GM12878 (cell line): Measurements from ENCODE around the gene LRRC30. TPM values are rescaled to one million over a fixed set of nuclear protein-coding genes. Genes with fewer than 3 reads are reported as not detected.

ENCODE experiments used
- ATAC-seq: fragments of 200-7000 bp; cut with Tn5 transposase; 3 replicates; pipeline ENCODE4 v1.9.1; 2020; ENCODE audit warnings: mild to moderate bottlenecking, moderate library complexity
- BruUV-seq: library from RNA; stranded (reverse); fragments of 400-500 nt; replicated peaks from 2 replicates; lab custom pipeline; 2021; lab: Mats Ljungman, UMichigan
- CTCF ChIA-PET: fragments of 300-600 bp; sonication (Branson Sonifier 250); formaldehyde crosslinking; extraction: SDS; loops from one replicate; lab custom pipeline; 2021; ENCODE audit warnings: inconsistent platforms; lab: Yijun Ruan, JAX
- POLR2A ChIA-PET: fragments of 350-600 bp; formaldehyde crosslinking; extraction: SDS; loops from one replicate; lab custom pipeline; 2021; ENCODE audit warnings: inconsistent platforms; lab: Charles Lee
- RAD21 ChIA-PET: fragments of 300-600 bp; sonication (Branson Sonifier 250); formaldehyde crosslinking; loops from one replicate; lab custom pipeline; 2023; ENCODE audit warnings: antibody characterized with exemption; ENCODE audit not compliant: unreplicated experiment; lab: Charles Lee
- SMC1A ChIA-PET: fragments of 300-600 bp; sonication (Branson Sonifier 250); formaldehyde crosslinking; loops from one replicate; lab custom pipeline; 2023; ENCODE audit not compliant: unreplicated experiment, uncharacterized antibody; lab: Charles Lee
- DNase-seq: peaks from one replicate; pipeline ENCODE4 v3.0.0-alpha.2; 2011; ENCODE audit warnings: low read depth, low spot score
- FAIRE-seq: peaks from 3 replicates; lab custom pipeline; 2011; peaks lifted over from hg19 to GRCh38; lab: Jason Lieb, UNC
- H2AFZ ChIP-seq: 2 replicates; pipeline ENCODE4 v1.6.0; 2011; ENCODE audit warnings: low read depth, low read length, control low read depth; ENCODE audit not compliant: control insufficient read depth
- H3K27ac ChIP-seq: 2 replicates; pipeline ENCODE4 v1.5.1; 2011; ENCODE audit warnings: control low read depth; ENCODE audit not compliant: control insufficient read depth, insufficient read depth
- H3K27me3 ChIP-seq, 2 experiments: replicated peaks in 1 of 2; 2 replicates each; pipeline versions ENCODE4 v1.6.0 to v1.6.1; 2011; ENCODE audit warnings: low read length in 1 of 2; ENCODE audit not compliant: control insufficient read depth in 2 of 2, insufficient read depth in 2 of 2
- H3K36me3 ChIP-seq, 2 experiments: 2 replicates each; pipeline ENCODE4 v1.5.1; 2011; ENCODE audit warnings: low read length in 1 of 2; ENCODE audit not compliant: control insufficient read depth in 2 of 2, insufficient read depth in 2 of 2
- H3K4me1 ChIP-seq: 2 replicates; pipeline ENCODE4 v1.6.1; 2011; ENCODE audit warnings: mild to moderate bottlenecking, low read length, moderate library complexity, mixed read lengths; ENCODE audit not compliant: control insufficient read depth, insufficient read depth
- H3K4me2 ChIP-seq: 2 replicates; pipeline ENCODE4 v1.6.0; 2011; ENCODE audit warnings: control low read depth; ENCODE audit not compliant: control insufficient read depth, insufficient read depth
- H3K4me3 ChIP-seq: fragments of 200-600 bp; sonication (generic); 2 replicates; pipeline ENCODE4 v1.5.1; 2016
- H3K79me2 ChIP-seq: 2 replicates; pipeline ENCODE4 v1.6.0; 2011; ENCODE audit warnings: low read length; ENCODE audit not compliant: control insufficient read depth, insufficient read depth
- H3K9ac ChIP-seq: 2 replicates; pipeline ENCODE4 v1.8.0; 2011; ENCODE audit warnings: low read length, control low read depth, mixed read lengths; ENCODE audit not compliant: control insufficient read depth, insufficient read depth
- H3K9me3 ChIP-seq: replicated peaks from 3 replicates; pipeline ENCODE4 v1.5.1; 2011; ENCODE audit warnings: mild to moderate bottlenecking, low read length; ENCODE audit not compliant: control insufficient read depth, insufficient read depth
- H4K20me1 ChIP-seq: 2 replicates; pipeline ENCODE4 v1.6.0; 2011; ENCODE audit not compliant: control insufficient read depth, insufficient read depth
- CEBPB ChIP-seq, 2 experiments: fragments of 150-350 bp in 1 of 2; IDR thresholded peaks; 2 replicates each; pipeline ENCODE4 v1.6.1; 2012 to 2014; ENCODE audit warnings: low read depth in 2 of 2, low read length in 2 of 2, borderline replicate concordance in 1 of 2, inconsistent platforms in 1 of 2
- FOS ChIP-seq: IDR thresholded peaks from 3 replicates; pipeline ENCODE4 v1.6.1; 2011; ENCODE audit warnings: borderline replicate concordance; ENCODE audit not compliant: insufficient read length; ENCODE audit errors: extremely low read depth
- FOXK2 ChIP-seq: fragments of 450-650 bp; IDR thresholded peaks from 2 replicates; pipeline ENCODE4 v1.6.1; 2017; ENCODE audit warnings: mild to moderate bottlenecking, moderate library complexity
- HCFC1 ChIP-seq: fragments of 150-350 bp; IDR thresholded peaks from 2 replicates; pipeline ENCODE4 v1.6.1; 2014; ENCODE audit warnings: low read length
- JUND ChIP-seq: IDR thresholded peaks from 2 replicates; pipeline ENCODE4 v1.6.1; 2012; ENCODE audit warnings: low read depth, mild to moderate bottlenecking, low read length, improper control_type of control experiment, moderate library complexity
- KAT2A ChIP-seq: conservative IDR thresholded peaks from 2 replicates; pipeline ENCODE4 v1.6.1; 2011; ENCODE audit warnings: low read depth, low read length; ENCODE audit not compliant: control insufficient read depth
- KLF5 ChIP-seq: fragments of 450-650 bp; IDR thresholded peaks from 2 replicates; pipeline ENCODE4 v1.6.1; 2014; ENCODE audit warnings: mild to moderate bottlenecking; ENCODE audit not compliant: partially characterized antibody
- NBN ChIP-seq: fragments of 450-650 bp; IDR thresholded peaks from 2 replicates; pipeline ENCODE4 v1.6.1; 2016
- NFYB ChIP-seq: IDR thresholded peaks from 2 replicates; pipeline ENCODE4 v1.6.1; 2011; ENCODE audit warnings: low read depth, mild to moderate bottlenecking, low read length, improper control_type of control experiment, moderate library complexity; ENCODE audit not compliant: insufficient read depth
- SMAD1 ChIP-seq: fragments of 450-650 bp; IDR thresholded peaks from 2 replicates; pipeline ENCODE4 v1.6.1; 2018; ENCODE audit warnings: mild to moderate bottlenecking, low read depth; ENCODE audit not compliant: partially characterized antibody
- SMAD5 ChIP-seq: IDR thresholded peaks from 2 replicates; pipeline ENCODE4 v1.6.1; 2016; ENCODE audit warnings: antibody characterized with exemption, low read depth
- WGBS: methylation state at CpG from one replicate; pipeline ENCODE4 v1.1.6; 2016; ENCODE audit warnings: low lambda C conversion rate; ENCODE audit not compliant: insufficient replicate concordance, insufficient coverage; ENCODE audit errors: missing lambda C conversion rate; 5-methylcytosine and 5-hydroxymethylcytosine counted together
- in situ Hi-C: fragments of 300-500 bp; cut with MboI; formaldehyde crosslinking; loops from 9 replicates; pipeline ENCODE4 v1.14.3; 2018; ENCODE audit warnings: mixed read lengths
- intact Hi-C: fragments of 100-400 bp; cut with micrococcal nuclease; formaldehyde crosslinking; loops from one replicate; pipeline ENCODE4 v1.14.2; 2022; ENCODE audit not compliant: unreplicated experiment
- polyA plus RNA-seq, 11 experiments: library from polyadenylated mRNA; depleted of rRNA in 4 of 11; unstranded in 6 of 11; stranded (reverse) in 5 of 11; fragments of >200 nt; fragmentation: Nextera tagmentation in 4 of 11; fragmentation: Illumina TruSeq in 1 of 11; extraction: Ambion mirVana in 4 of 11; extraction: Trizol in 1 of 11; gene quantifications; 1 replicate in 1 of 11; 2 replicates in 10 of 11; pipeline versions ENCODE4 v1.2.1 to v1.2.3, GENCODE V29; 2011 to 2016; ENCODE audit warnings: inconsistent platforms in 2 of 11, missing spikeins in 2 of 11, low read depth in 1 of 11
- total RNA-seq, 4 experiments: library from RNA; depleted of rRNA in 3 of 4; stranded (reverse); fragments of >200 nt in 3 of 4; fragmentation: Illumina TruSeq in 1 of 4; extraction: Trizol in 1 of 4; gene quantifications; 2 replicates each; pipeline versions ENCODE4 v1.2.1 to v1.2.3, GENCODE V29; 2013 to 2021
- TF ChIP-seq, protein P1 (sequence below): fragments of 450-650 bp; IDR thresholded peaks from 2 replicates; pipeline ENCODE4 v1.6.1; 2018; ENCODE audit warnings: borderline replicate concordance, mild to moderate bottlenecking; ENCODE audit not compliant: partially characterized antibody
- TF ChIP-seq, protein P2 (sequence below): fragments of 450-650 bp; formaldehyde crosslinking; IDR thresholded peaks from 2 replicates; pipeline ENCODE4 v1.4.0; 2020; ENCODE audit warnings: mild to moderate bottlenecking, moderate library complexity
- TF ChIP-seq, protein P3 (sequence below): fragments of 450-650 bp; IDR thresholded peaks from 2 replicates; pipeline ENCODE4 v1.6.1; 2017; ENCODE audit warnings: antibody characterized with exemption, mild to moderate bottlenecking, moderate library complexity

The LRRC30 gene
- total and polyA plus RNA-seq, 10 of the 15 experiments (the other 5 are each of a cell fraction or from before 2014, with no cell fraction given) = not detected

DNA sequence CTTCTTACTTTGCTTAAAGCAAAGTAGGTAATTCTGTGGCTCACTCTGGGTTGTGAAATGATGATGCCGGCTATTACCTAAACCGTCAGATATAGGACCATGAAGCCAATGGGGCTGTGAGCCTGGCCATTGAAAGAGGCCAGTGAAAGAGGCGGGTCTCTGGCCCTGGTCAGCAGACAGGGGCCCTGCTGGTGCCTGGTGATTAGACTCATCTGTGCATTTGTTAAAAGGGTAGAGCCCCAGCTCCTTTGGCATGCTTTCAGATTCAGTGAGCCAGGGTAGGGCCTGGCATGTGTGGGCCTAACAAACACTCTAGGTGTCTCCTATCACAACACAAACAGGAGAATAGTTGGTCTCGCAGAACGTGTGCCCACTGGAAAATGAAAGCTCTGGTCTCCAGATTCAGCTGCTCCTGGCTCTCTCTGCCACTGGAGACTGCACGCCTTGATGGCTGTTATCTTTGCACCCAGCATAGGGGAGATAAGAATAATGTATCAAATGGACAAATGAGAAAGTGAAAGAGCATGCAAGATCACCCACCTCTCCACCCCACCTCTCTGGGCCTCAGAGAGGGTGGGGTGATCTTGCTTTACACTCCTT is 6.9 kb downstream of the LRRC30 start:
- BruUV-seq = no TSS peak
- Histone ChIP-seq H3K27ac (no peak overlapping the region), H3K4me1 (no peaks in the 10 kb centered on the region), H2AFZ (no peak overlapping the region), H3K4me3 (no peak overlapping the region), H3K79me2 (no peaks in the 10 kb centered on the region), H3K4me2 (no peak overlapping the region), H3K36me3 (no peaks in the 10 kb centered on the region), H3K9ac (no peak overlapping the region), H3K9me3 (no peaks in the 10 kb centered on the region), H3K27me3 (no peaks in the 10 kb centered on the region), H4K20me1 (no peaks in the 10 kb centered on the region)
- ChIA-PET CTCF (no interaction called here), RAD21 (no interaction called here), POLR2A (no interaction called here), SMC1A (no interaction called here)
- DNase-seq (no peak), ATAC-seq (no peak), FAIRE-seq (no peak)
- 10% methylated on average over 6 of the region's 6 CpGs for WGBS
- in situ Hi-C loops = no loop called here
- intact Hi-C loops = no loop called here
- TF ChIP-seq NBN = no peak
- TF ChIP-seq, protein P1, sequence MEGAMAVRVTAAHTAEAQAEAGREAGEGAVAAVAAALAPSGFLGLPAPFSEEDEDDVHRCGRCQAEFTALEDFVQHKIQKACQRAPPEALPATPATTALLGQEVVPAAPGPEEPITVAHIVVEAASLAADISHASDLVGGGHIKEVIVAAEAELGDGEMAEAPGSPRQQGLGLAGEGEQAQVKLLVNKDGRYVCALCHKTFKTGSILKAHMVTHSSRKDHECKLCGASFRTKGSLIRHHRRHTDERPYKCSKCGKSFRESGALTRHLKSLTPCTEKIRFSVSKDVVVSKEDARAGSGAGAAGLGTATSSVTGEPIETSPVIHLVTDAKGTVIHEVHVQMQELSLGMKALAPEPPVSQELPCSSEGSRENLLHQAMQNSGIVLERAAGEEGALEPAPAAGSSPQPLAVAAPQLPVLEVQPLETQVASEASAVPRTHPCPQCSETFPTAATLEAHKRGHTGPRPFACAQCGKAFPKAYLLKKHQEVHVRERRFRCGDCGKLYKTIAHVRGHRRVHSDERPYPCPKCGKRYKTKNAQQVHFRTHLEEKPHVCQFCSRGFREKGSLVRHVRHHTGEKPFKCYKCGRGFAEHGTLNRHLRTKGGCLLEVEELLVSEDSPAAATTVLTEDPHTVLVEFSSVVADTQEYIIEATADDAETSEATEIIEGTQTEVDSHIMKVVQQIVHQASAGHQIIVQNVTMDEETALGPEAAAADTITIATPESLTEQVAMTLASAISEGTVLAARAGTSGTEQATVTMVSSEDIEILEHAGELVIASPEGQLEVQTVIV = no peak
- TF ChIP-seq JUND = no peak
- TF ChIP-seq CEBPB (IDR thresholded peaks at IDR 0.05; ENCODE audit: borderline replicate concordance in 1 of 2, low read depth in 2 of 2, low read length in 2 of 2) = no peak
- no peak for TF ChIP-seq SMAD1
- TF ChIP-seq HCFC1 = no peak
- TF ChIP-seq, protein P2, sequence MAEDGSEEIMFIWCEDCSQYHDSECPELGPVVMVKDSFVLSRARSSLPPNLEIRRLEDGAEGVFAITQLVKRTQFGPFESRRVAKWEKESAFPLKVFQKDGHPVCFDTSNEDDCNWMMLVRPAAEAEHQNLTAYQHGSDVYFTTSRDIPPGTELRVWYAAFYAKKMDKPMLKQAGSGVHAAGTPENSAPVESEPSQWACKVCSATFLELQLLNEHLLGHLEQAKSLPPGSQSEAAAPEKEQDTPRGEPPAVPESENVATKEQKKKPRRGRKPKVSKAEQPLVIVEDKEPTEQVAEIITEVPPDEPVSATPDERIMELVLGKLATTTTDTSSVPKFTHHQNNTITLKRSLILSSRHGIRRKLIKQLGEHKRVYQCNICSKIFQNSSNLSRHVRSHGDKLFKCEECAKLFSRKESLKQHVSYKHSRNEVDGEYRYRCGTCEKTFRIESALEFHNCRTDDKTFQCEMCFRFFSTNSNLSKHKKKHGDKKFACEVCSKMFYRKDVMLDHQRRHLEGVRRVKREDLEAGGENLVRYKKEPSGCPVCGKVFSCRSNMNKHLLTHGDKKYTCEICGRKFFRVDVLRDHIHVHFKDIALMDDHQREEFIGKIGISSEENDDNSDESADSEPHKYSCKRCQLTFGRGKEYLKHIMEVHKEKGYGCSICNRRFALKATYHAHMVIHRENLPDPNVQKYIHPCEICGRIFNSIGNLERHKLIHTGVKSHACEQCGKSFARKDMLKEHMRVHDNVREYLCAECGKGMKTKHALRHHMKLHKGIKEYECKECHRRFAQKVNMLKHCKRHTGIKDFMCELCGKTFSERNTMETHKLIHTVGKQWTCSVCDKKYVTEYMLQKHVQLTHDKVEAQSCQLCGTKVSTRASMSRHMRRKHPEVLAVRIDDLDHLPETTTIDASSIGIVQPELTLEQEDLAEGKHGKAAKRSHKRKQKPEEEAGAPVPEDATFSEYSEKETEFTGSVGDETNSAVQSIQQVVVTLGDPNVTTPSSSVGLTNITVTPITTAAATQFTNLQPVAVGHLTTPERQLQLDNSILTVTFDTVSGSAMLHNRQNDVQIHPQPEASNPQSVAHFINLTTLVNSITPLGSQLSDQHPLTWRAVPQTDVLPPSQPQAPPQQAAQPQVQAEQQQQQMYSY (CRISPR knock-in tag) = no peak
- TF ChIP-seq, protein P3, sequence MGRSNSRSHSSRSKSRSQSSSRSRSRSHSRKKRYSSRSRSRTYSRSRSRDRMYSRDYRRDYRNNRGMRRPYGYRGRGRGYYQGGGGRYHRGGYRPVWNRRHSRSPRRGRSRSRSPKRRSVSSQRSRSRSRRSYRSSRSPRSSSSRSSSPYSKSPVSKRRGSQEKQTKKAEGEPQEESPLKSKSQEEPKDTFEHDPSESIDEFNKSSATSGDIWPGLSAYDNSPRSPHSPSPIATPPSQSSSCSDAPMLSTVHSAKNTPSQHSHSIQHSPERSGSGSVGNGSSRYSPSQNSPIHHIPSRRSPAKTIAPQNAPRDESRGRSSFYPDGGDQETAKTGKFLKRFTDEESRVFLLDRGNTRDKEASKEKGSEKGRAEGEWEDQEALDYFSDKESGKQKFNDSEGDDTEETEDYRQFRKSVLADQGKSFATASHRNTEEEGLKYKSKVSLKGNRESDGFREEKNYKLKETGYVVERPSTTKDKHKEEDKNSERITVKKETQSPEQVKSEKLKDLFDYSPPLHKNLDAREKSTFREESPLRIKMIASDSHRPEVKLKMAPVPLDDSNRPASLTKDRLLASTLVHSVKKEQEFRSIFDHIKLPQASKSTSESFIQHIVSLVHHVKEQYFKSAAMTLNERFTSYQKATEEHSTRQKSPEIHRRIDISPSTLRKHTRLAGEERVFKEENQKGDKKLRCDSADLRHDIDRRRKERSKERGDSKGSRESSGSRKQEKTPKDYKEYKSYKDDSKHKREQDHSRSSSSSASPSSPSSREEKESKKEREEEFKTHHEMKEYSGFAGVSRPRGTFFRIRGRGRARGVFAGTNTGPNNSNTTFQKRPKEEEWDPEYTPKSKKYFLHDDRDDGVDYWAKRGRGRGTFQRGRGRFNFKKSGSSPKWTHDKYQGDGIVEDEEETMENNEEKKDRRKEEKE = no peak
- TF ChIP-seq FOS = no peak
- no peak for TF ChIP-seq FOXK2
- TF ChIP-seq KAT2A = no peak
- no peak for TF ChIP-seq NFYB
- TF ChIP-seq SMAD5 = no peak
- TF ChIP-seq KLF5 = no peak
